GM19468 (cell line): Measurements from ENCODE around the gene PCDHGA1.
A peak's percentile ranks its signal among the peaks of the same experiment; 100 is the strongest.
"Not testable (repeated sequence)": the region's sequence is repeated elsewhere in the genome, so short reads cannot be mapped to it uniquely, and the experiment has no call there.

Experiments used
- ATAC-seq: cut with Tn5 transposase; IDR thresholded peaks from one replicate; pipeline ENCODE4 v1.9.1; 2021; ENCODE audit warnings: mild to moderate bottlenecking, moderate library complexity, moderate number of reproducible peaks; ENCODE audit not compliant: unreplicated experiment; ENCODE audit errors: extremely low read depth

PCDHGA1 gene

GRCh38 chr5:141407790-141408505 is 77.6 kb downstream of the PCDHGA1 start, which contains the start of gene PCDHGB6:
Gene PCDHGB6 (plus strand): TSS chr5:141408021. CDS start chr5:141408203, 182 bp downstream.
- not testable (repeated sequence) for ATAC-seq

GRCh38 chr5:141409598-141410306 is 79.4 kb downstream of the PCDHGA1 start:
- ATAC-seq, result no peak

- ATAC-seq, result no peak
Observed at GRCh38 chr5:141411575-141411974, 81.3 kb downstream of the PCDHGA1 start.

GRCh38 chr5:141412854-141413539 is 82.7 kb downstream of the PCDHGA1 start, which contains the start of gene PCDHGA10:
Gene PCDHGA10 (plus strand): TSS chr5:141412987. CDS start chr5:141413176, 189 bp downstream.
- ATAC-seq, result peak; percentile 53

GRCh38 chr5:141413540-141414069 is 83.3 kb downstream of the PCDHGA1 start:
- no peak for ATAC-seq

GRCh38 chr5:141414548-141415274 is 84.4 kb downstream of the PCDHGA1 start:
- ATAC-seq, result not testable (repeated sequence)

GRCh38 chr5:141415275-141415618 is 84.9 kb downstream of the PCDHGA1 start:
- ATAC-seq, result not testable (repeated sequence)

GRCh38 chr5:141417494-141418172 is 87.3 kb downstream of the PCDHGA1 start, which contains the start of gene PCDHGB7:
Gene PCDHGB7 (plus strand): TSS chr5:141417677. CDS start chr5:141417860, 183 bp downstream.
- peak; percentile 36 for ATAC-seq

GRCh38 chr5:141419074-141419880 is 89.0 kb downstream of the PCDHGA1 start:
- no peak for ATAC-seq

- no peak for ATAC-seq
Observed at GRCh38 chr5:141420855-141421488, 90.7 kb downstream of the PCDHGA1 start, which contains the start of gene PCDHGA11. Gene PCDHGA11 (plus strand): TSS chr5:141421051. CDS start chr5:141421228, 177 bp downstream.

GRCh38 chr5:141421489-141421855 is 91.2 kb downstream of the PCDHGA1 start:
- ATAC-seq, result no peak

GRCh38 chr5:141422742-141423291 is 92.5 kb downstream of the PCDHGA1 start:
- ATAC-seq, result no peak

GRCh38 chr5:141427783-141428426 is 97.6 kb downstream of the PCDHGA1 start:
- no peak for ATAC-seq

- peak; percentile 86 for ATAC-seq
Observed at GRCh38 chr5:141430332-141431113, 100.2 kb downstream of the PCDHGA1 start, which contains the start of gene PCDHGA12. Gene PCDHGA12 (plus strand): TSS chr5:141430507. CDS start chr5:141430760, 253 bp downstream.

GRCh38 chr5:141431286-141431685 is 101.0 kb downstream of the PCDHGA1 start:
- no peak for ATAC-seq

- not testable (repeated sequence) for ATAC-seq
Observed at GRCh38 chr5:141432308-141432707, 102.0 kb downstream of the PCDHGA1 start.
